IMR-90 (cell line): ENCODE measurements around the gene NECTIN4. TPM values are rescaled to one million over a fixed set of nuclear protein-coding genes. Genes with fewer than 3 reads are reported as not detected.

Experiments used
- polyA plus RNA-seq, 3 experiments: library from polyadenylated mRNA; depleted of rRNA; stranded (reverse); fragments of >200 nt; gene quantifications; 2 replicates each; pipeline ENCODE4 v1.2.3, GENCODE V29; 2012; ENCODE audit warnings: low replicate concordance in 1 of 3
- total RNA-seq: library from RNA; depleted of rRNA; stranded (reverse); fragments of >200 nt; gene quantifications from 2 replicates; pipeline ENCODE4 v1.2.3, GENCODE V29; 2012
- TF ChIP-seq, protein P1 (sequence below): fragments of 150-350 bp; IDR thresholded peaks from 2 replicates; pipeline ENCODE4 v1.6.1; 2017; ENCODE audit warnings: mild to moderate bottlenecking, antibody characterized with exemption, low read length, low read depth

The NECTIN4 gene
- total and polyA plus RNA-seq, 2 of the 4 experiments (the other 2 are of a cell fraction) = 0.18 to 0.24 TPM

DNA sequence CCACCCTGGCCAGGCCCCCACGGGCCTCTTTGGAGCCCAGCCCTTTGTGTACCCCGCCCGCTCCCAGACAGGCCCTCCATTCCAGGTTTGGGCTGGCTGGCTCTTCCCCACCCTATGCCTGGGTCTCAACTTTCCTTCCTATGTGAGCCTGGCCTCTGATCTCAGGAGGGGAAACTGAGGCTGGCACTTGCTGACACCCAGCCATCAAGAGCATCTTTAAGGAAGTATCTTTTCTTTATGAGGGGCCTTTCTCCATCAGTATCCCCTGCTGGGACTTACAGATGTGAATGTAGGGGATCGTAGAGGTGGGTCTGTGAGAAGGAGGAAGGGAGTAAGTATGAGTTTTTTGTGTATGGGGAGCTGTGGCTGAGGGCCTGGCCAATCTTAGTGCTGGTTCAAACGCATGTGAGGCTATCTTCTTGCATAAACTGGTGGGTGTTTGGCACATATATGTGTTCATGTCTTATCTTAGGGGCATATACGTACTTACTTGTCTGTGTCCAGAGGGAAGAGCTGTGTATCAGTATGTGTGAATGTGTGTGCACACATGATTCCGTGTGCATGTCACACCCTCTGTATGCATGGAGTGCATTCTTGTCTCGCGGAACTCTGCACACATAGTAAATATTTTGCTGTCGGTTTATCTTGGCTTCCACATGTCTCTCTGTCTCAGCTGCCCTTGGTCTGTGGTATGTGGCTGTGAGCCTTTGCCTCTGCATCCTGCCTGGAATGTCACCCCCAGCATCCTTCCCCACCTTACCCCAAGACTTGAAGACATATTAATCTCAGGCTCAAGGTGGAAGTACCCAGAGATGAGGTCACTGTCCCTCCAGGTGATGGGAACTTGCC is 5.4 kb downstream of the NECTIN4 start (continued):
- TF ChIP-seq, protein P1, sequence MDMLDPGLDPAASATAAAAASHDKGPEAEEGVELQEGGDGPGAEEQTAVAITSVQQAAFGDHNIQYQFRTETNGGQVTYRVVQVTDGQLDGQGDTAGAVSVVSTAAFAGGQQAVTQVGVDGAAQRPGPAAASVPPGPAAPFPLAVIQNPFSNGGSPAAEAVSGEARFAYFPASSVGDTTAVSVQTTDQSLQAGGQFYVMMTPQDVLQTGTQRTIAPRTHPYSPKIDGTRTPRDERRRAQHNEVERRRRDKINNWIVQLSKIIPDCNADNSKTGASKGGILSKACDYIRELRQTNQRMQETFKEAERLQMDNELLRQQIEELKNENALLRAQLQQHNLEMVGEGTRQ = no peak
